Measurements from ENCODE around the gene RNASET2.

- no peak for TF ChIP-seq CTCF (IDR thresholded peaks at IDR 0.05)
- no peak for TF ChIP-seq EP300 (IDR thresholded peaks at IDR 0.05; ENCODE audit: low read depth)
These were observed 23.0 kb downstream of the RNASET2 start for GRCh38 chr6:166933396-166933795.
